Fibroblast of lung (primary cell): ENCODE results near the gene ZNRD2.

ENCODE experiments used
- EZH2 ChIP-seq: IDR thresholded peaks from 2 replicates; pipeline ENCODE4 v1.5.1; 2012; ENCODE audit warnings: low read length, control low read depth, mild to moderate bottlenecking; ENCODE audit errors: missing control alignments
- TF ChIP-seq, protein P1 (sequence below), 2 donors: IDR thresholded peaks in 1 of 2; conservative IDR thresholded peaks in 1 of 2; 1 replicate in 1 of 2; 2 replicates in 1 of 2; pipeline ENCODE4 v1.5.1; 2011 to 2012; ENCODE audit warnings: low read length in 2 of 2, control low read depth in 1 of 2, inconsistent platforms in 1 of 2, low read depth in 1 of 2, mild to moderate bottlenecking in 1 of 2

DNA sequence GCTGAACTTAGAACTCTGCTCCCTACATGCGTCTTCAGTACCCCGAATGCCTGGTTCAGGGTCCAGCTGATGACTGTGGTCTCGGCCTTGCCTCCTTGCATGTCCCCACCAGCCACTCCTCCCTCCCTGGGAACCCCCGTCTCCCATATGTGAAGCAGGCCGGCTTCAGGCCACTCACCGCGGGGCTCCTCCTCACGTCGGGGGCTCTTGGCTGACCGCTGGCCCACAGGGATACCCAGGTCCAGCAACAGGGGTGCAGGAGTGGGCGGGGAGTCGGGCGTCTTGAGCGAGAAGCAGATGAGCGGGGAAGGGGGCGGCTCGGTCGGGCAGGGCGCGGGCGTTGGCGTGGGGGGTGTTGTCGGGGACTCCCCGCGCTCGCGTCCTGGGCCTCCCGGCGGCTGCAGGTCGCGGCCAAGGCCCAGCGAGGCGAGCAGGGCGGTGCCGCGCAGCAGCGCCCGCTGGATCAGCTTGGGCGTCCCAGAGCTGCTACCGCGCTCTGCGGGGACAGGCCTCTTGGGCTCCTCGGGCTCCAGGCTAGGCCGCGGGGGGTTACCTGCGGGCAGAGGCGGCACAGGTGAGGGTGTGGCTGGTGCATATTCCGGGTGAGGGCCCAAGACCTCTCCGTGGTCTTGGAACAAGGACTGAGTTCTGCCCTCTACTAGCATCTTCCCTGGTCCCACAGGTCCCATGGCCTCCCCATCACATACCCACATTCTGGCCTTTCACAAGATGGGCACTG is 29.1 kb downstream of the ZNRD2 start:
- TF ChIP-seq, protein P1, sequence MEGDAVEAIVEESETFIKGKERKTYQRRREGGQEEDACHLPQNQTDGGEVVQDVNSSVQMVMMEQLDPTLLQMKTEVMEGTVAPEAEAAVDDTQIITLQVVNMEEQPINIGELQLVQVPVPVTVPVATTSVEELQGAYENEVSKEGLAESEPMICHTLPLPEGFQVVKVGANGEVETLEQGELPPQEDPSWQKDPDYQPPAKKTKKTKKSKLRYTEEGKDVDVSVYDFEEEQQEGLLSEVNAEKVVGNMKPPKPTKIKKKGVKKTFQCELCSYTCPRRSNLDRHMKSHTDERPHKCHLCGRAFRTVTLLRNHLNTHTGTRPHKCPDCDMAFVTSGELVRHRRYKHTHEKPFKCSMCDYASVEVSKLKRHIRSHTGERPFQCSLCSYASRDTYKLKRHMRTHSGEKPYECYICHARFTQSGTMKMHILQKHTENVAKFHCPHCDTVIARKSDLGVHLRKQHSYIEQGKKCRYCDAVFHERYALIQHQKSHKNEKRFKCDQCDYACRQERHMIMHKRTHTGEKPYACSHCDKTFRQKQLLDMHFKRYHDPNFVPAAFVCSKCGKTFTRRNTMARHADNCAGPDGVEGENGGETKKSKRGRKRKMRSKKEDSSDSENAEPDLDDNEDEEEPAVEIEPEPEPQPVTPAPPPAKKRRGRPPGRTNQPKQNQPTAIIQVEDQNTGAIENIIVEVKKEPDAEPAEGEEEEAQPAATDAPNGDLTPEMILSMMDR (conservative IDR thresholded peaks at IDR 0.05 in 1 of 2, IDR thresholded peaks at IDR 0.05 in 1 of 2; ENCODE audit: low read depth in 1 of 2, low read length in 2 of 2): no peak
- no peak for TF ChIP-seq EZH2
